Lower leg skin (tissue), 3 donors: ENCODE measurements around the gene BTNL9.

Experiments used
- POLR2A ChIP-seq, 2 donors: fragments of 450-650 bp; IDR thresholded peaks; one replicate each; pipeline ENCODE4 v1.6.1; 2016 to 2017; ENCODE audit warnings: antibody characterized with exemption in 2 of 2, mild to moderate bottlenecking in 1 of 2, moderate library complexity in 1 of 2
- TF ChIP-seq, protein P1 (sequence below), 3 donors: fragments of 450-650 bp; IDR thresholded peaks; one replicate each; pipeline ENCODE4 v1.5.1; 2016; ENCODE audit warnings: antibody characterized with exemption in 3 of 3, mild to moderate bottlenecking in 3 of 3, moderate library complexity in 2 of 3

DNA sequence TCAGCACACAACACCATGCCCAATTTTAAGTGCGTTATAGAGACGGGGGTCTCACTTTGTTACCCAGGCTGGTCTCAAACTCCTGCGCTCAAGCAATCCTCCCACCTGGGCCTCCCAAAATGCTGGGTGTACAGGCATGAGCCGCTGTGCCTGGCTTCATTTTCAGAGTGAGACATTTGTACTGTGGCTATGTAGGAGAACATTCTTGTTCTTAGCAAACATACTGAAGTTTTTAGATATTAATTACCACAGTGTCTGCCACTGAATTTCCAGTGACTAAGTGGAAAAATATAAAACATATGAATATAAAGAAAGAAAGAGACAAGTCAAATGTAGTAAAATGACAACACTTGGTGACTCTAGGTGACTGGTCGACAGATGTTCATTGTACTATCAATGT, 20.9 kb downstream of the BTNL9 start:
- TF ChIP-seq, protein P1, sequence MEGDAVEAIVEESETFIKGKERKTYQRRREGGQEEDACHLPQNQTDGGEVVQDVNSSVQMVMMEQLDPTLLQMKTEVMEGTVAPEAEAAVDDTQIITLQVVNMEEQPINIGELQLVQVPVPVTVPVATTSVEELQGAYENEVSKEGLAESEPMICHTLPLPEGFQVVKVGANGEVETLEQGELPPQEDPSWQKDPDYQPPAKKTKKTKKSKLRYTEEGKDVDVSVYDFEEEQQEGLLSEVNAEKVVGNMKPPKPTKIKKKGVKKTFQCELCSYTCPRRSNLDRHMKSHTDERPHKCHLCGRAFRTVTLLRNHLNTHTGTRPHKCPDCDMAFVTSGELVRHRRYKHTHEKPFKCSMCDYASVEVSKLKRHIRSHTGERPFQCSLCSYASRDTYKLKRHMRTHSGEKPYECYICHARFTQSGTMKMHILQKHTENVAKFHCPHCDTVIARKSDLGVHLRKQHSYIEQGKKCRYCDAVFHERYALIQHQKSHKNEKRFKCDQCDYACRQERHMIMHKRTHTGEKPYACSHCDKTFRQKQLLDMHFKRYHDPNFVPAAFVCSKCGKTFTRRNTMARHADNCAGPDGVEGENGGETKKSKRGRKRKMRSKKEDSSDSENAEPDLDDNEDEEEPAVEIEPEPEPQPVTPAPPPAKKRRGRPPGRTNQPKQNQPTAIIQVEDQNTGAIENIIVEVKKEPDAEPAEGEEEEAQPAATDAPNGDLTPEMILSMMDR (IDR thresholded peaks at IDR 0.05): no peak
- no peak for TF ChIP-seq POLR2A (IDR thresholded peaks at IDR 0.05)
